WTC11 (cell line): ENCODE results near the gene LENG9. TPM values are rescaled to one million over a fixed set of nuclear protein-coding genes. Genes with fewer than 3 reads are reported as not detected.
A peak's percentile ranks its signal among the peaks of the same experiment; 100 is the strongest.

Source experiments
- ATAC-seq: fragments of 200-7000 bp; cut with Tn5 transposase; 2 replicates; pipeline ENCODE4 v1.10.0; 2021; ENCODE audit warnings: mild to moderate bottlenecking, moderate library complexity
- CTCF ChIA-PET: fragments of 300-600 bp; sonication (Branson Sonifier 250); formaldehyde crosslinking; loops from one replicate; lab custom pipeline; 2021; ENCODE audit warnings: antibody characterized with exemption; lab: Charles Lee
- POLR2A ChIA-PET: fragments of 350-600 bp; sonication (Branson Sonifier 250); formaldehyde crosslinking; loops from one replicate; lab custom pipeline; 2021; ENCODE audit warnings: antibody characterized with exemption; lab: Charles Lee
- DNase-seq: peaks from one replicate; pipeline ENCODE4 v3.0.0; 2021; ENCODE audit warnings: low spot score
- H3K27ac Mint-ChIP-seq: 2 replicates; pipeline ENCODE4 v1.8.0; 2021; ENCODE audit warnings: mixed read lengths
- H3K27me3 Mint-ChIP-seq: 2 replicates; pipeline ENCODE4 v1.8.0; 2021; ENCODE audit warnings: low read depth, mild to moderate bottlenecking, moderate library complexity, mixed read lengths
- H3K36me3 Mint-ChIP-seq: 2 replicates; pipeline ENCODE4 v1.8.0; 2021; ENCODE audit warnings: mixed read lengths
- H3K4me1 Mint-ChIP-seq: 2 replicates; pipeline ENCODE4 v1.8.0; 2022; ENCODE audit warnings: mixed read lengths
- H3K4me3 Mint-ChIP-seq: 2 replicates; pipeline ENCODE4 v1.8.0; 2021; ENCODE audit warnings: mild to moderate bottlenecking, moderate library complexity, mixed read lengths
- H3K9me3 Mint-ChIP-seq: 2 replicates; pipeline ENCODE4 v1.8.0; 2021; ENCODE audit warnings: mixed read lengths
- CREB1 ChIP-seq: sonication (generic); formaldehyde crosslinking; IDR thresholded peaks from 2 replicates; pipeline ENCODE4 v1.8.0; 2023; ENCODE audit warnings: mild to moderate bottlenecking, missing genetic modification reagents
- CTCF ChIP-seq: fragments of 200-600 bp; IDR thresholded peaks from 2 replicates; pipeline ENCODE4 v1.8.0; 2022; ENCODE audit warnings: antibody characterized with exemption
- ETV6 ChIP-seq: sonication (generic); formaldehyde crosslinking; IDR thresholded peaks from 2 replicates; pipeline ENCODE4 v1.8.1; 2022; ENCODE audit warnings: mild to moderate bottlenecking, missing genetic modification reagents
- FOXJ3 ChIP-seq: sonication (generic); formaldehyde crosslinking; IDR thresholded peaks from 2 replicates; pipeline ENCODE4 v1.9.0; 2021; ENCODE audit warnings: missing genetic modification reagents, mild to moderate bottlenecking, borderline replicate concordance
- FOXP1 ChIP-seq: sonication (generic); formaldehyde crosslinking; IDR thresholded peaks from 2 replicates; pipeline ENCODE4 v1.8.0; 2022; ENCODE audit warnings: missing genetic modification reagents, mild to moderate bottlenecking, moderate library complexity, borderline replicate concordance
- GABPB1 ChIP-seq: sonication (generic); formaldehyde crosslinking; IDR thresholded peaks from 2 replicates; pipeline ENCODE4 v1.8.1; 2023; ENCODE audit warnings: mild to moderate bottlenecking, missing genetic modification reagents
- GRHL2 ChIP-seq: fragments of 250-450 bp; sonication (Bioruptor Pico); IDR thresholded peaks from 2 replicates; pipeline ENCODE4 v1.8.0; 2022; ENCODE audit warnings: mild to moderate bottlenecking, moderate library complexity; ENCODE audit not compliant: insufficient replicate concordance, severe bottlenecking
- JUN ChIP-seq: sonication (generic); formaldehyde crosslinking; IDR thresholded peaks from 2 replicates; pipeline ENCODE4 v1.8.0; 2023; ENCODE audit warnings: mild to moderate bottlenecking, missing genetic modification reagents
- NFATC4 ChIP-seq: fragments of 250-450 bp; sonication (Bioruptor Pico); IDR thresholded peaks from 2 replicates; pipeline ENCODE4 v1.9.0; 2021; ENCODE audit warnings: mild to moderate bottlenecking
- NFYB ChIP-seq: sonication (generic); formaldehyde crosslinking; conservative IDR thresholded peaks from 2 replicates; pipeline ENCODE4 v1.8.0; 2022; ENCODE audit warnings: low read depth, missing genetic modification reagents
- NR1H2 ChIP-seq: sonication (generic); formaldehyde crosslinking; IDR thresholded peaks from 2 replicates; pipeline ENCODE4 v1.9.0; 2021; ENCODE audit warnings: mild to moderate bottlenecking, moderate library complexity, missing genetic modification reagents
- NR2C2 ChIP-seq: sonication (generic); formaldehyde crosslinking; IDR thresholded peaks from 2 replicates; pipeline ENCODE4 v1.8.0; 2022; ENCODE audit warnings: mild to moderate bottlenecking, missing genetic modification reagents
- NR3C1 ChIP-seq: sonication (generic); formaldehyde crosslinking; conservative IDR thresholded peaks from 2 replicates; pipeline ENCODE4 v1.8.1; 2023; ENCODE audit warnings: low read depth, mild to moderate bottlenecking, missing genetic modification reagents
- USF2 ChIP-seq: sonication (generic); formaldehyde crosslinking; IDR thresholded peaks from 2 replicates; pipeline ENCODE4 v1.8.1; 2023; ENCODE audit warnings: mild to moderate bottlenecking, missing genetic modification reagents, moderate library complexity
- ZBTB21 ChIP-seq: sonication (generic); formaldehyde crosslinking; IDR thresholded peaks from 2 replicates; pipeline ENCODE4 v1.8.1; 2023; ENCODE audit warnings: mild to moderate bottlenecking, missing genetic modification reagents, borderline replicate concordance
- ZNF138 ChIP-seq: sonication (generic); formaldehyde crosslinking; conservative IDR thresholded peaks from 2 replicates; pipeline ENCODE4 v1.8.1; 2022; ENCODE audit warnings: mild to moderate bottlenecking, moderate library complexity, missing genetic modification reagents
- ZNF232 ChIP-seq: sonication (generic); formaldehyde crosslinking; IDR thresholded peaks from 2 replicates; pipeline ENCODE4 v1.8.0; 2022; ENCODE audit warnings: mild to moderate bottlenecking, missing genetic modification reagents
- ZNF512 ChIP-seq: sonication (generic); formaldehyde crosslinking; IDR thresholded peaks from 2 replicates; pipeline ENCODE4 v1.8.1; 2022; ENCODE audit warnings: missing genetic modification reagents, borderline replicate concordance
- ZNF671 ChIP-seq: fragments of 250-450 bp; sonication (Bioruptor Pico); IDR thresholded peaks from 2 replicates; pipeline ENCODE4 v1.8.0; 2021; ENCODE audit warnings: mild to moderate bottlenecking
- ZSCAN18 ChIP-seq: fragments of 250-450 bp; sonication (Bioruptor Pico); IDR thresholded peaks from 2 replicates; pipeline ENCODE4 v2.1.2; 2022; ENCODE audit warnings: mild to moderate bottlenecking, moderate library complexity
- total RNA-seq: library from RNA; stranded (reverse); gene quantifications from 3 replicates; pipeline ENCODE4 v1.2.3, GENCODE V29; 2021
- TF ChIP-seq, protein P1 (sequence below): sonication (generic); formaldehyde crosslinking; IDR thresholded peaks from 2 replicates; pipeline ENCODE4 v1.8.0; 2022; ENCODE audit warnings: mild to moderate bottlenecking, missing genetic modification reagents
- TF ChIP-seq, protein P2 (sequence below): fragments of 250-450 bp; sonication (Bioruptor Pico); IDR thresholded peaks from 2 replicates; pipeline ENCODE4 v1.9.0; 2021; ENCODE audit warnings: mild to moderate bottlenecking

LENG9 gene
- total RNA-seq, 1 experiment from 2014 or later, result 6.1 TPM

GRCh38 chr19:54420383-54421168 lies 43.0 kb downstream of the LENG9 start (continued):
- TF ChIP-seq, protein P1, sequence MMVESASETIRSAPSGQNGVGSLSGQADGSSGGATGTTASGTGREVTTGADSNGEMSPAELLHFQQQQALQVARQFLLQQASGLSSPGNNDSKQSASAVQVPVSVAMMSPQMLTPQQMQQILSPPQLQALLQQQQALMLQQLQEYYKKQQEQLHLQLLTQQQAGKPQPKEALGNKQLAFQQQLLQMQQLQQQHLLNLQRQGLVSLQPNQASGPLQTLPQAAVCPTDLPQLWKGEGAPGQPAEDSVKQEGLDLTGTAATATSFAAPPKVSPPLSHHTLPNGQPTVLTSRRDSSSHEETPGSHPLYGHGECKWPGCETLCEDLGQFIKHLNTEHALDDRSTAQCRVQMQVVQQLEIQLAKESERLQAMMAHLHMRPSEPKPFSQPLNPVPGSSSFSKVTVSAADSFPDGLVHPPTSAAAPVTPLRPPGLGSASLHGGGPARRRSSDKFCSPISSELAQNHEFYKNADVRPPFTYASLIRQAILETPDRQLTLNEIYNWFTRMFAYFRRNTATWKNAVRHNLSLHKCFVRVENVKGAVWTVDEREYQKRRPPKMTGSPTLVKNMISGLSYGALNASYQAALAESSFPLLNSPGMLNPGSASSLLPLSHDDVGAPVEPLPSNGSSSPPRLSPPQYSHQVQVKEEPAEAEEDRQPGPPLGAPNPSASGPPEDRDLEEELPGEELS (CRISPR knock-in tag), result no peak
- no peak for TF ChIP-seq FOXP1 (CRISPR knock-in tag)
- no peak for TF ChIP-seq FOXJ3 (CRISPR knock-in tag)
- no peak for TF ChIP-seq ZSCAN18 (CRISPR knock-in tag)
- no peak for TF ChIP-seq NR2C2 (CRISPR knock-in tag)
- TF ChIP-seq NFYB, result no peak
- TF ChIP-seq ZNF671 (CRISPR knock-in tag), result no peak
- no peak for TF ChIP-seq NR3C1 (CRISPR knock-in tag)
- no peak for TF ChIP-seq NFATC4
- TF ChIP-seq ETV6 (CRISPR knock-in tag), result no peak
- no peak for TF ChIP-seq ZNF512 (CRISPR knock-in tag)
- TF ChIP-seq CTCF, result no peak
- TF ChIP-seq ZBTB21, result no peak
- TF ChIP-seq NR1H2 (CRISPR knock-in tag), result no peak
- TF ChIP-seq, all 79 proteins: peak for 9

DNA sequence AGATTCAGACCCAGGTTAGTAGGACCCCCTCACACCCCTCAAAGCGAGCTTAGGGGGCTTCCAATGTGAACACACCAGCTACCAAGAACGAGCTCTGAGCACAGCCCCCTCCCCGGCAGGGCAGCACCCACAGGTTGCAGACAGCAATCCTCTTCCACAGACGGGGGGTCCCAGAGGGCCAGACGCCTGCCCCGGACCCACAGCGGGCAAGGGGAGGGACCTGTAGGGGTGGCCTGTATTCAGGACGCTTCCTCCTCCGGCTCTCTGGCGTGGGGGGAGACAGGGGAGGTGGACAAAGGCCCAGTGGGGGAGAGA lies 43.6 kb downstream of the LENG9 start:
- no peaks in the 10 kb centered on the region for H3K9me3 Mint-ChIP-seq
- peaks cover 26% of the 10 kb centered on the region for H3K27me3 Mint-ChIP-seq
- ChIA-PET POLR2A (interaction anchor here (0.6 to 3.5 kb wide), 8 partner anchors 10 to 1284 kb away, joined by 3 to 21 read pairs (median 4); partner anchors contain the start of gene LENG9), CTCF (interaction anchor here (0.6 to 5.2 kb wide), 12 partner anchors 10 to 585 kb away, joined by 3 to 66 read pairs (median 5); partner anchors contain the start of gene LENG8)
- DNase-seq, result no peak
- H3K36me3 Mint-ChIP-seq, result peaks cover 14% of the 10 kb centered on the region
- ATAC-seq, result no peak
- peak overlapping the region; percentile 52 for H3K4me3 Mint-ChIP-seq
- H3K27ac Mint-ChIP-seq, result peak overlapping the region; percentile 40; the same call in 1 of the 2 replicates
- peaks cover 45% of the 10 kb centered on the region for H3K4me1 Mint-ChIP-seq
- TF ChIP-seq, protein P1 (CRISPR knock-in tag), result no peak
- 0 out of 2 replicates have a peak, but pooled peaks have one; percentile 24 for TF ChIP-seq GABPB1
- TF ChIP-seq USF2 (CRISPR knock-in tag), result peak; percentile 7; the same call in 1 of the 2 replicates
- TF ChIP-seq, protein P2, sequence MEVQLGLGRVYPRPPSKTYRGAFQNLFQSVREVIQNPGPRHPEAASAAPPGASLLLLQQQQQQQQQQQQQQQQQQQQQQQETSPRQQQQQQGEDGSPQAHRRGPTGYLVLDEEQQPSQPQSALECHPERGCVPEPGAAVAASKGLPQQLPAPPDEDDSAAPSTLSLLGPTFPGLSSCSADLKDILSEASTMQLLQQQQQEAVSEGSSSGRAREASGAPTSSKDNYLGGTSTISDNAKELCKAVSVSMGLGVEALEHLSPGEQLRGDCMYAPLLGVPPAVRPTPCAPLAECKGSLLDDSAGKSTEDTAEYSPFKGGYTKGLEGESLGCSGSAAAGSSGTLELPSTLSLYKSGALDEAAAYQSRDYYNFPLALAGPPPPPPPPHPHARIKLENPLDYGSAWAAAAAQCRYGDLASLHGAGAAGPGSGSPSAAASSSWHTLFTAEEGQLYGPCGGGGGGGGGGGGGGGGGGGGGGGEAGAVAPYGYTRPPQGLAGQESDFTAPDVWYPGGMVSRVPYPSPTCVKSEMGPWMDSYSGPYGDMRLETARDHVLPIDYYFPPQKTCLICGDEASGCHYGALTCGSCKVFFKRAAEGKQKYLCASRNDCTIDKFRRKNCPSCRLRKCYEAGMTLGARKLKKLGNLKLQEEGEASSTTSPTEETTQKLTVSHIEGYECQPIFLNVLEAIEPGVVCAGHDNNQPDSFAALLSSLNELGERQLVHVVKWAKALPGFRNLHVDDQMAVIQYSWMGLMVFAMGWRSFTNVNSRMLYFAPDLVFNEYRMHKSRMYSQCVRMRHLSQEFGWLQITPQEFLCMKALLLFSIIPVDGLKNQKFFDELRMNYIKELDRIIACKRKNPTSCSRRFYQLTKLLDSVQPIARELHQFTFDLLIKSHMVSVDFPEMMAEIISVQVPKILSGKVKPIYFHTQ (CRISPR knock-in tag), result no peak
- no peak for TF ChIP-seq ZNF671 (CRISPR knock-in tag)
- no peak for TF ChIP-seq CREB1 (CRISPR knock-in tag)
- no peak for TF ChIP-seq JUN (CRISPR knock-in tag)
- TF ChIP-seq FOXJ3 (CRISPR knock-in tag), result no peak
- no peak for TF ChIP-seq ZNF138 (CRISPR knock-in tag)
- no peak for TF ChIP-seq ZNF232 (CRISPR knock-in tag)
- TF ChIP-seq GRHL2 (CRISPR knock-in tag), result no peak
